Stimulated activated CD4-positive, alpha-beta T cell treated with anti-CD3 and anti-CD28 coated beads, Interleukin-12 subunit alpha, Interleukin-12 subunit beta, amount 100 ng/mL, for 24 hours (primary cell): ENCODE data around the gene USH2A.

Experiments used
- DNase-seq, 2 experiments: peaks; one replicate each; pipeline ENCODE4 v3.0.0-alpha.2; 2020; ENCODE audit warnings: low read depth in 2 of 2

The USH2A gene

DNA sequence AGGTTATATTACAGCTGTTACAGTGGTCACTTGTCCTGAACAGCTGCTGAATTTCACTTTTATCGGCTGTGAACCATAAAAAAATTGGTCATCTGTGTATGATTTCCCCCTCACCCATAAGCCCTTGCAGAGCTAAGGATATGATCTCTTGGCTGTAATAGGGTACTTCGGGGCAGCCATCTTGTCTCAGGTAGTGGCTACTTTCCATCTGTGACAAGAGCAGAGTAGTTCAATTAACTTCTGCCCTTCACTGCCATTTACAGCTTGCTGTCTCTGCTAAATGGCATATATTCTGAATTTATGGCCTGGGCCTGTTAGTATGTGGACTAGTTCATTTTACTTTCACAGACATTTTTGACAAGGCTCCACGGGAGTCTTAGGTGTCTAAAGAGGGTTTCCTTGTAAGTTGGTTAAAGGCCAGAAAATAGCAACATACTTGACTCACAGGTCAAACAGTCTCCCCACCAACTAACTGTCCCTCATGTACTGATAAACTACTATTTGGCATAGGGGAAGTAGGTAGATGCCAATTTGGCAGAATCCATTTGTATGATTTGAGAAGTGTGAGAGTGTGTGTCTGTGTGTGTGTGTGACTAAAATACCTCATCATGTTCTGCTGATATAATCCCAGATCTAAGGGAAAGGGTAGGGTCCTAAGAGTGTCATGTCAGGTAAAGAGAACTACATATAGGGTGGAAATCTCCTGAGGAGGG lies 704.5 kb downstream of the USH2A start:
- DNase-seq = no peak

DNA sequence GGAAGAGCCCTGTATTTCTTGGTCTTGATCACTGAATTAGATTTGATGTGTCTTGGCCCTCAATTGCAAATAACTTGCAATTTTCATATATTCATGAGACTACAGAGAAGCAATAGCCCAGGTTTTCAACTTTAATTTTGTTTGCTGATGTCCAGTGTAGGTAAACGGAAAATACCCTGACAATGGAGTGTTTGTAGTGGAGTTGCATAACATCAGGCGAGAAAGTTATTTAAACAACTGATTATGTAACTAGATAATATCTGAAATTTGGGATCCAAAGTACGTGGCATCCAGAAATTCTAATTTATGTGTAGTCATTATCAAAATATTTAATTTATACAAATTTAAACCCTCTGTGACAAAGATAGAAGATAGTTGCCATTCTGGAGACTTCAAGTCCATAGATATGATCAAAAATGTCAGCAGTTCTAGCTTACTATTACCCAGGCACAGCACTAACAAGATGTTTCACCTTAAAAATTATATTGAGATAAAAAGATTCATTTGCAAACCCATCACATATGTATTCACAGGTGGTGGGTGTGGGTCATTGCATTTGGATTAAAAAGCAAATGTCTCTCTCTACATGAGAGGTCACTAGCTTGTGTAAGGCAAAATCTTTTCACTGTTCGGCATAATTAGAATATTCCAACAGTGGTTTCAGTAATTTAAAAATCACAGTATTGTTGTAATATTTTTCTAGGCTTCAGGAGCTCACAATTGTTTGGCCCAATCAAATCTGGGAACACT lies 705.4 kb downstream of the USH2A start:
- no peak for DNase-seq

DNA sequence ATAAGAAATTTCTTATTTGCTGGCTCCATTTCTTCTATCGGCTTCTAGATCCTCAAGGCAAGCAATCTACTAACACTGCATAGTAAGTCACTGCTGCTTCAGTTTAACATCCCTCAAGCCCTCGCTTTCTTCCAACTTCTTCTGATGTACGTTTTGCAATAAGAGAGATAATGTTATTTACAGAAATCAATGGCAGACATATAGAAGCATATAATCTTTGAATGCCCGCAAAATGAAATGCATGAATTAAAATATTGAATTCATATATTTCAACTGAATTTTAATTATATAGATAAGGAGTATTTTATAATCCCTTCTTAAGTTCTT lies 712.4 kb downstream of the USH2A start:
- no peak for DNase-seq

DNA sequence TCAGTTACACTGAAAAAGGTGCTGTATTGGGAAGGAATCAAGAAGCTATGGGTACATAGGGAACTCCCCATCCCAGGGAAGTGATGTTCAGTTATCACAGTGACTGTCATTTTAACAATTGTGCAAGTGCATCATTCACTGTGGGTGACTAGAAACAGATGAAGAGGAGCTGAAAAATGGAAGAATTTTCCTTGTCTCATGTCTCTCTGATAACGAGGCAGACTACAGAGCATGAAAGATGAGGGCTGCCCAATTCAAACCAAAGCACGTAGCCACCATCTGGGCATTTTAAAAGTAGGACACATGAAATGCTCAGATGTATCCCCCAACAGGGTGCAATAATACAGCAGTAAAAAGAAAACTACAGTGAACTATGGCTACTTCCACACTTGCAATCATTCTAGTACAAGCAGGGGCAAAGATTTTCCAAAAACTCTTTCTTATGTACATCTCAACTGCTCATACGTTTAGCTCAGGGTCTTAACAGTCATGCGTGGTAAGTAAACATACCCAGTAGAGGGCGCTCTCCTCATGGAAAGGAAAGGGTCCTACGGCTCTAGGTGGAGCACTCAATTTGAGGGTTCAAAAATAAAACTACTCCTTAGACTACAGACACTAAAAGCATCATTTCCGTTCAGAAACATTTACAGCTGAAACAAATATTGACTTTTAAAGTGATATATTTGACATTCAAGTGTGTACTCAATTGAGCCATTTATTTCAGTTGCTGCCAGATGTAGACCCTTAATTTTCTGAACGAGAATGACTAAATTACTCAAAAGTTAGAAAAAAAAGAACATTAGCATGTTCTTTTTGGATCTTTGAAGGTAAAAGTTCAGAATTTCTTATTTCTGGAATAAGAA lies 713.0 kb downstream of the USH2A start:
- DNase-seq = no peak

GRCh38 chr1:215704089-215704860 lies 719.0 kb downstream of the USH2A start:
- no peak for DNase-seq

DNA sequence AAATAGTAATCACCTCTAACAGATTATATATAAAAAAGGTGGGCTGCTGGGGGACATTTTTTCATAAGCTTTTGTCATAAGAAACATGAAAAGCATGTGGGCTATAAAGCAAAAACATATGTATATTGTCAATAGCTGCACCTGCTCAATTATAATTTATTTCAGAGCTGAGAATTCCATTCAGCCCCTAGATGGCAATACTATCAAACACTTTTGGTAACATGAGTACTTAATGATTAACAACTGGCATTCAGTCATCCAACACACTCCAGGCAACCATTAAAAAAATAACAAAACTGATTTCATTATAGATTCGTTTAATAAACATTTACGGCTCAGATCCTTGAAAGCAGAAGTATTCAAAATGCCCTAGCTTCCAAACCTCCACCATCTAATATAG lies 741.0 kb downstream of the USH2A start:
- no peak for DNase-seq

DNA sequence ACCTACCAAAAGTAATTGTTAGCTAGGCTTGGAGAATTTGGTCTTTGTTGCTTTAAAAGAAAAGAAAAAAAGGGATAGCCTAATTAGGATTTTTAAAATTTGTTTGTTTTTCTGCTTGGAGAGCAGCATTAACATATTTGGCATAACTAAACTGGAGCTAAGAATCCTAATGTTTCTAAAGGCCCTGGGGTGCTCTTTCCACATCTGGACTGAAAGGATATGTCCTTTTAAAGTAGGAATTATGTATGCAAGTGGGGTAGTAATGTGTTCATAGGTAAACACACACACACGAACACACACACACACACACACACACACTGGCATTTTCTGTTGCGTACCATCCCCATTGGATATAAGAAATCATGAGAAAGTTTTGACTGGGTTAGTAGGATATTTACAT lies 742.2 kb downstream of the USH2A start:
- no peak for DNase-seq

DNA sequence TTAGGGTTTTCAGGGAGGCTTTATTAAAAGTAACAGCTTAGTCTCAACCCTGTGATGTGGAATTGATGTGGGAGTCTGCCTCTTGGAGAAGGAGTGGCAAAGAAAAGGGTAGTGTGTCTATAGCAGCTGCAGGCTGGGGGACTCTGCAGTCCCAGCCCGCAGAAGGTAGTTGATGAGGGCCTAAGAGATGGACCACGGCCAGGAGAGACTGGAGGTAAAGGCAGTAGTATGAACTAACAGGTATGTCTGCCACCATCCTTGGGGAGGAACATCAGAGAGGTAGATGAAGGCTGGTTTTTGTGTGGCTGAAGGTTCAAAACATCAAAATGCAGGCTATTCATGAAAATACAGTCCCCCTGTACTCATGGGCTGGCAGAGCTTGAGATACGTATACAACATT lies 744.0 kb downstream of the USH2A start:
- no peak for DNase-seq

DNA sequence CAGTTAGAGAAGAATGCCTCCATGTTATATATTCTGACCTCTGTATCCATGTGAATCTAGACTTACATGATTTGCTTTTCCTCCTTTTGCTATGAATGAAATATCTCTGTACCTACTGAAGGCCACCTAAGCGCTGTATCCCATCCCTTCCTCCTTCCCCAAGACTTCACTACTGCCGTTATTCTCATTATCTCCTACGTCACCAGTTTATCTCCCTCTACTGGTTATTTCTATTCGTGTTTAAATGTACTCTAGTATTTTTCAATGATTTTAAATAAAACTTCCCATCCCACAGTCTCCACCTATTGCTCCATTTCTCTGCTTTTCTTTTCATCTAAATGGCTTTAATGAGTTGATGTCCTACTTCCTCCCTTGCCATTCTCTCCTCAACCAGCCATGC lies 746.1 kb downstream of the USH2A start:
- DNase-seq = no peak

DNA sequence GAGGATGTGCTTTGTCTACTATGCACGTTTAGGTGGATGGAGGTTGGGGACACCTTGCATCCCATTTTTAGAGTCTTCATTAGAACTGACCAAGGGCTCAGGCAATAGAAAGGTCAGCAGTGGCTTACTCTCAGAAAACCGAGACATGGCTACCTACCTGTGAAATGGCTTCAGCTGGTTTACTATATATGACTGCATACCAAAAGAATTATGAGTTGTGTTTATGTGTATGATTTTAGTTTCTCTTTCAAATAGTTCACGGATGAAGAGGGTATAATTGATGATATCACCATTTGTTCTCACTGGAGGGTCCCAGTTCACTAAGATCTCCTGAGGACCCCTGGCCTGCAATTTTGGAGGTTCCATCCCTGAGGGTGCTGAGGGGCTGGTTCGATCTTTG lies 749.3 kb downstream of the USH2A start:
- no peak for DNase-seq

GRCh38 chr1:215672482-215672881 lies 750.8 kb downstream of the USH2A start:
- DNase-seq = no peak

DNA sequence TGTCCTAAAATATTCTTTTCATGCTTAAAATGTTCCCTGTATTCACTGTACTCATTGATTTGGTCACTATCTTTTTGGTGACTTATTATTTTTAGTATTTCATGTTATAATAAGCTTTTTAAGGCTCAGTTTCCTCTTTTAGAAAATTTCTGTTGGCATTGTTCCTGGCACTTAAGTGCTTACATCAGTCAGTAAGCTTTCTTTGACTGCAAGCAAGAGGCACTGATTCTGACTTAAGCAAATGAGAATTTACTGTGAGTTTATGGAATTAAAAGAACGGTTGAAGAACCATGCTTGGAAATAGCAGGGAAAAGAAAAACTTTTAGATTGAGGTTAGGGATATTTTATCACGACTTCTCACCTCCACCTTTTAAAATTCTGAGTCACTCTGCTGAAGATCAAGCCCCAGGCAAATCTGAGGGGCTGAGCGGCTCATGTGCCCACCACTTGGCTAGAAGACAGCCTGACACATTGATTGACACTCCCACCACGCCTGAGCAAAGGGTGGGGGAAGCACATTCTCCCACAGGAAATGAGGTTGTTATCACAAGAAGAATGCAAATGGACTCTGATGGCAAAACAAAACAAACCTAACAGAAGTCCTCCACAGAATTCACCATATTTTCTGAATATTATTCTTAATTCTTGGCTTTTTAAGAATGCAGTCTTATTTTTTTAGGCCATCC lies 753.3 kb downstream of the USH2A start:
- DNase-seq = no peak

GRCh38 chr1:215667761-215668160 lies 755.5 kb downstream of the USH2A start:
- DNase-seq = no peak

GRCh38 chr1:215665215-215665614 lies 758.0 kb downstream of the USH2A start:
- DNase-seq = no peak

DNA sequence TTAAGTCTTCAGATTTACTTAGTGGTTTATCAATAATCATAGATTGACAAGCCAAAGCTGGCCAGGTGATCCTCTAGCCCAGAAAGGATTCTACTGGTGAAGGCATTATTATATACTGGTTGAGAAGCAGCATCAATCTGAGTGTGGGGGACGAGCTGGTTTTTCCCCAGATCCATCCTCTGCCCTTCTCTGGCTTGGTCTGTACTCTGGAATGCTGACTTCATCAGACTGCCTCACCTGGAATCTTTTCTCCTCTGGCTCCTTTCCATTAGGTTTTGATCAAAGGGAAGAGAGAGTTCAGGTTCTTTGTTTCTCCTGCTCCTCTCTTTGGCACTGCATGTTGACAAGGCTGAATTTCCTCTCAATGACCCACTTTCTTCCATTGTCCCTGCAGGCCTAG lies 762.2 kb downstream of the USH2A start:
- DNase-seq = no peak

DNA sequence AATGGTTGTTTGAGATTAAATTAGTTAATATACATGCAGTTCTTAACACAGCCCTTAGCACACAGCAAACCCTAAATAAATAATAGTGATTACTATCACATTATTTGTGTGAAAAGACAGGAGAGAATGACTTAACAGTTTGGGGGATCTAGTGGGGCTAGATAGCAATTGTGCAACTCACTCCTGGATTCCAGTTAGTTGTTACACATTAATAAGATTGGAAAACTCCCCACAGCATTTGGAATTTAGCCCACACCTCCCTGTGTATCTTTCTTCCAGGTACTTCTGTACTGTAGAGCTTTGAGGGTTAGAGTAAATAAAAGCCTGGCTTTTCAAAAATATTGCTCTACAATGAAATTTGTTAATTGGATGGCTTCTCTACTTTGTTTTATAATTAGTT lies 763.0 kb downstream of the USH2A start:
- DNase-seq = no peak

- DNase-seq = no peak
Measured at GRCh38 chr1:215657047-215657446, 766.2 kb downstream of the USH2A start.

DNA sequence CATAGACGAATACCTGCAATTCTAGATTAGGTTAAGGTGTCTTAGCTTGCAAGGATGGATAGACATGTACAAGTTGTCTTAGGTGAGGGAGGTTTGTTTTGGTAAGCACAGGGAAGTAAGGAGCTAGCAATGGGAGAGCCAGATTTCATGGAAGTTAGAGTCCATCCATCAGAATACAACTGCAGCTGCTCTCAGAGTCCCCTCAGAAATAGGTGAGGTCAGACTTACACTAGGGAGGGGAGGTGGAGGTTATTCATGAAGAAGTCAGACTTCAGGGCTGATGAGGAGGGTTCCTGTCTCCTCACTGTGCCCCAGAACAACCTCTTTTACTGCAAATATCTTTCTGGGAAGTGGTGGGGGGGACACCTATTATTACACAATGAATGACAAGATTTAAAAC lies 770.9 kb downstream of the USH2A start:
- no peak for DNase-seq

- DNase-seq = no peak
Measured at GRCh38 chr1:215651867-215652266, 771.4 kb downstream of the USH2A start.

DNA sequence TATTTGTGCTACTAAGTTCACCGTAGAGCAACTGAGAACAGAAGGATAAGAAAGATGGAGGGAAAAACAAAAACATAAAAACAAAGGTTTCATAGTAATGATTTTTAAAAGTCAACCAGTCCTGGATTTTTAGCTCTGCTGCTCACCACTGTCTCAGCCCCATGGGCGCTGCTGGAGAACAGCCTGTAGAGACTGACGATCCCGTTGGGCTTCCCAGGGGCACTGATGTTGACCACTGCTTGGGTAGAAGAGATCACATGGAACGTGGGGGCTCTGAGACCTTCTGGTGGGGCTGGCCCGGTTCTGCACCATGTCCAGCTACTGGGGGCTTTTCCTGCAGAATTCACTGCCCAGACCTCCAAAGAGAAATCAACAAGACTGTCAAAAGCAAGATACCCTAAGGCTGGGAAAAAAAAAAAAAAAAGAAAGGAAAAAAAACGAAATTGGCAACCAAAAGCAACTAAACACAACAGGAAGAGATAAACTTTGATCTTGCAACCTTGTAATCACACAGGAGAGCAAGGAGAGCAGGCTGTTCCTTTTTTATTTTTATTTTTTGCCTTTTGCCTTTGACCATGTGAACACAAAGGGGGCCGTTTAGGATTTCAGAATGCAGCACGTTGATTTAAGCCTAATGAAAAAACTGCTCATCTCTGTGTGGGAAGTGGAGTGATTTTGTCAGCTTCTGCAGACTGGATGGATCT lies 772.6 kb downstream of the USH2A start:
- no peak for DNase-seq

DNA sequence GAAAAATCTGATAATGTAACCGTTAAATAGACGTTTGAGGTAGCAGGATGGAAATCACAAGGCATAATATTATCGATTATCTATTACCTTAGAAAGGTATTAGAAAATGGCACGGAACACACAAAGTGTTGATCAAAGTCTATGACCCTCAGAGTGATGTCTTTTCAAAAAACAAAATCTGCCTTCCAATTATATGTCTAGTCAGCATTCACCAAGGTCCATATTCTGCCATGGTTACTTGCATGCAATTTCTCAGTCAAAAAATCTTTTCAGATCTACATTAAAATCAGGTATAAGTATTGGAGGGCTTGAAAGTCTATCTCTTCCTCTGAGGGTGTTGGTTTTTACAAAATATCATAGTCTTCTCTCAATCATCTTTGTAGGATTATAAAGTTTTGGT lies 774.3 kb downstream of the USH2A start:
- no peak for DNase-seq
